HG03439 (cell line): ENCODE measurements around the gene CDC42BPB.

ENCODE experiments used
- ATAC-seq: cut with Tn5 transposase; IDR thresholded peaks from one replicate; pipeline ENCODE4 v1.9.1; 2021; ENCODE audit warnings: mild to moderate bottlenecking, moderate library complexity; ENCODE audit not compliant: unreplicated experiment

CDC42BPB gene

DNA sequence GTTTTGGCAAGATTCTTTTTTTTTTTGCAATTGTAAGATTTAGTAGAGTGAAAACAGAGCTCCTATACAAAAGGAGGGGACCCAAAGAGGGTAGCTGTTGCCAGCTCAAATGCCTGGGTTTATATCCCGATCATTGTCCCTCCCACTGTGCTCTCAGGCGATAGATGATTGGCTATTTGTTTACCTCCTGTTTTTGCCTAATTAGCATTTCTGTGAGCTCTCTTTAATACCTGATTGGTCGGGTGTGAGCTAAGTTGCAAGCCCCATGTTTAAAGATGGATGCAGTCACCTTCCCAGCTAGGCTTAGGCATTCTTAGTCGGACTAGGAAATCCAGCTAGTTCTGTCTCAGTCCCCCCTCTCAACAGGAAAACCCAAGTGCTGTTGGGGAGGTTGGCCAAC lies 39.0 kb upstream of the CDC42BPB start:
- ATAC-seq = no peak

- ATAC-seq = no peak
Measured at GRCh38 chr14:103095210-103095778, 37.9 kb upstream of the CDC42BPB start.

DNA sequence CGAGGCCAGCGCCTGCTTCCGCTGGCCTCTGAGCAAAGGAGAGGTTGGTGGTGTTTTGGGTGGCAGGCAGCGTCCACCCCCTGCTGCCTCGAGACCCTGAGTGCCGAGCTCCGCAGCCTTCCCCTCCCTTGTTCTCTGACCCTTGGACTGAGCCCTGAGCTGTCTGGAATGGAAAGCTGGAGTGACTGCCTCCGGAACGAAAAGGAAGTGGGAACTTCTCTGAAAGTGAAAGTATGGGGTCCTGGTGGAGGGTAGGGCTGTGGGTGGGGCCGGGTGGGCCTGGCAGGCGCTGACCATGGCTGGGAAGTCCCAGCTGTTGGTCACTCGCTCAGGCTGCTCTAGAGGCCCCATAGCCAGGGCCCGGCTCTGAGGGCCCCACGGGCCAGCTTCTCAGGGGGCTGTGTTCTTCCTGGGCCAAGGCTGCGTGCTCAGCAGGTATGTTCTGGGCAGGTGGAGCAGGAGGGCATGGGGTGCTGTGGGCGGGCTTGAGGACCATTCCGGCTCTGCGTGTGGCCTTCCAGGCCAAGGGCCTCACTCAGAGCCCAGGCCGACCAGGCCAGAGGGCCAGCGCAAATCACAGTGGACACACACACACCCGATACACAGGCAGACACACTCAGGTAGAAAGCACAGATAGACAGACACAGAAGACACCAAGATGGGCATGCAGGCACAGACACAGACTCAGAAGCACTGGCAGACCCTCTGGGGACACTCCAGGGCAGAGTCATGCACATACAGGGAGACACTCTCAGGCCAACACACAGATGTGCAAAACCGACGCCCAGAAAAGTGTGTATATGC lies 37.3 kb upstream of the CDC42BPB start, which contains the start of gene EXOC3L4:
Gene EXOC3L4, plus strand, starts transcription at position 320 of the 804 bp plus-strand sequence. CDS start 5,495 bp downstream, outside the sequence.
- ATAC-seq = no peak

DNA sequence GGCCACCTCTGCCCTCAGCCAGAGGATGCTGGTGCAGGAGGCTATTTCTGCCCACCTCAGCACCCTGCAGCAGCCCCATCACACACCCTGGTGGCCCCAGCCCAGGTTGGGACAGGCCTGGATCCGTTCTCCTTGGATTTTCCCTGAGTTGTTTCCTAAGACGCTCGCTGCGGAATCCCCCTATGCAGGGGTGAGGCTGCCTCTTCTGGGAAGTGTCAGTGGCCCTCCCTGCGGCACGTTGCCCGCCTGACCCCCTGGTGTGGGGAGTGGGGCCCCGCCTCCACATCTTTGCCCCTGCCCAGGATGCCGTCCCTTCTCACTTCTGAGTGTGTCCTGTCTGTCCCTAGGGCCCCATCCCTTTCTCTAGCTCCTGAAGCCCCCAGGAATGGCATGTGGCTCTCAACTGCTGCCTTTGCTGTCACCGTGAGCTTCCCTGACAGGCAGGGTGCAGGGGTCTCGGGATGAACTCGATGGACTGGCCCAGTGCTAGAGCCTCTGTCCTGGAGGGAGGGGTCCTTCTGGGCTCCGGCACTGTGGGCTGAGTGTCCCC lies 36.6 kb upstream of the CDC42BPB start:
- ATAC-seq = no peak

DNA sequence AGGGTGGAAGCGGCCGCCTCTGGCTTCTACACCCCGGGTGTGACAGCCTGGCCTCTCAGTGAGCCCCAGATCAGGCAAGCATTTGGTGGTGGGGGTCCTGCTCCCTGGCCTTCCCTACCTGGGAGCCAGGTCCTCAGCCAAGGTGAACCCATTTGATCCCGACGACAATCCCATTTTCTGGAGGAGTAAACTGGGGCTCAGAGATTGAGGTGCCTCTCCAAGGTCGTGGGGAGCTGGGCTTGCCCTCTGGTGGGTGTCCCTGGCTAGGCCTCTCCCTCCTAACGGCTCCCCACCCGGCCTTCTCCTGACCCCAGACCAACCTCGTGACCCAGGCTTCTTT lies 34.5 kb upstream of the CDC42BPB start:
- peak; percentile 12 for ATAC-seq

DNA sequence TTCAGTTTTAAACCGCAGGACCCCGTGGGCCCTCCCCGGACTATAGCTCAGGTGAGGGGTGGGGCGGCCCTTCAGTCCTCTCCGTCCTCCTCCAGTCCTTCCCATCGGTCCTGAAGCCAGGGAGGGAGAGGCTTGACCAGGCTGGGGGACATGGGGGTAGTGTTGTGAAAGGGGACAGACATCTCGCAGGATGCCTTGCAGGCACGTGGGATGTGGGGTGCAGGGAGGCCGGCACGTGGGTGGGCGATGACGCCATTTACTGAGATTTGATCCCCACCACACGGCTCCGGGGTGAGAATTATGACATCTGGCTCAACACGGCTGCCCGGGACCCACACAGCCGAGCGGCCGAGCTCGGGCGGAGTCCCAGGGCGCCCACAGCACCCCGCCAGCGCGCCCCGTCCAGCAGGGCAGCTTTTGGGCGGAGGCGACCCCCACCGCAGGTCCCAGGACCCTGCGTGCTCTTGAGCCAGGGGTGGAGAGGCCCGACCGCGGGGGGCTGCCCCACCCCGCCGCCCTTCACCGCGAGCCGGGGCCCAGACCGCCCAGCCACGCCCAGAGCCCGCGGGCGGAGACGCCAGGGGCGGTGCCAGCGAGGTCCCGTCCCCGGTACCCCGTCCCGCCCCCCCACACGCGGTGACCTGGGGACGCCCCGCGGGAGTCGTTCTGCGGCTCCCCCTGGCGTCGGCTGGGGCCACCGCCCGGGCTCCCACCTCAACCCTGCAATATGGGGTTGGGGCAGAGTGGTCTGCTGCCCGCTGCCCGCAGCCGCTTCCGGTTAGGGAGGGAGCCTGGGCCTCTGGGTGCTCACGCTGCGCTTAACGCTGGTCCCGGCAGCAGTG lies 33.9 kb upstream of the CDC42BPB start:
- ATAC-seq = peak; percentile 46

- ATAC-seq = no peak
Measured at GRCh38 chr14:103090481-103091020, 33.2 kb upstream of the CDC42BPB start.

DNA sequence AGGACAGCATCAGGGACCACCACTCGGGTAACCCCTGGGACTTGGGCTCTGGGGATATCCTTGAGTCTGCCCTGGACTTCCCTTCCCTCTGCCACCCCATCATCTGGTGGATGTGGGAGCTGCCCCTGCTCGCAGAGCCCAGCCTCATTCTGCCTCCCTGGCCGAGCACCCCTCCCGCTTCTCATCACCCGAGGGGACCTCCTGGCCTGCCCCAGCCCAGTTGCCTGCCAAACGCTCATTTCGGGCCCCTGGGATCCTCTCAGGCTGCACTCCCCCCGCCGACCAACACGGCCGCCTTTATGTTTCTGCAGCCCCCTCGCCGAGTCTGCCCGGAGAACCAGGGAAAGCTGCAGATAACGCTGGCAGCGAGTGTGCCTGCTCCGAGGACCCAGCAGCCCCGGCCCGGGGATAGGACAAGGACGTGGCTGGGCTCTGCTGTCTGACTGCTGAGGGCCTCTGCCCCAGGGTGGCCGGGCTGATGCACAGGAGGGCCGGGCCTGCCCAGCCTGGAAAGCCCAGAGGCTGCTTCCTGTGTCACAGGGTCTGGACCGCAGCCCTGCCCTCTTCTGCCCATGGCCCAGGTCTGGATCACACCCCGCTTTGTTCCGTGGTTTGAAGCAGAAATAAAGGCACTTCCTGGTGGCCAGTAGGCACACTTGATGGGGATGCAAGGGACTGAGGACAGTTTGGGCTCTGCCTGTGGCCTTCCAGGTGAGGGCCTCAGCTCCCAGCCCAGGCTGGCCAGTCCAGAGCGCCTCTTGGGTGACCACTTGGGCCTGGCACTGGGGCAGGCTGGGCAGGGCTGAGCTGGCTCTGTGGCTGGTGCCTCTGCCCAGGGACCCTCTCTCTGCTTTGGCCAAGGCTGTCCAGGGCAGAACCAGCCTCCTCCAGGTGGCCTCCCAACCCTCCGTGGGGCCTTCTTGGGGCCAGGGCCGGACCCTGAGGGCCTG lies 32.3 kb upstream of the CDC42BPB start:
- no peak for ATAC-seq

DNA sequence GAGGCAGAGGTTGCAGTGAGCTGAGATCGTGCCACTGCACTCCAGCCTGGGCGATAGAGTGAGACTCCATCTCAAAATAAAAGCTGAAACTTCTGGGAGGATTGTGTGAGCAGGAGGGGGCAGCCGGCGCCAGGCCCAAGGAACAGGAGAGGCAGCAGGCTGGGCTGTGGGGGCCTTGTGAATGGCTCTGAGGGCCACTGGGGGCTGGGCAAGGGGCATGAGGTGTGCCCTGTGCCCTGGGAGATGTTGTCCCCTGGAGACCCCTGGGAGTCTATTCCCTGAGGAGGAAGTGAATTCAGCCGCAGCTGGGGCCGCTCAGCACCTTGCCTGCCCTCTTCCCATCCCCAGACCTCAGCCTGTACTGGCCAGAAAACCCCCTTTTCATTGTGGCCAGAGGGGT lies 31.6 kb upstream of the CDC42BPB start:
- ATAC-seq = no peak

GRCh38 chr14:103087343-103087835 lies 30.0 kb upstream of the CDC42BPB start:
- ATAC-seq = no peak

DNA sequence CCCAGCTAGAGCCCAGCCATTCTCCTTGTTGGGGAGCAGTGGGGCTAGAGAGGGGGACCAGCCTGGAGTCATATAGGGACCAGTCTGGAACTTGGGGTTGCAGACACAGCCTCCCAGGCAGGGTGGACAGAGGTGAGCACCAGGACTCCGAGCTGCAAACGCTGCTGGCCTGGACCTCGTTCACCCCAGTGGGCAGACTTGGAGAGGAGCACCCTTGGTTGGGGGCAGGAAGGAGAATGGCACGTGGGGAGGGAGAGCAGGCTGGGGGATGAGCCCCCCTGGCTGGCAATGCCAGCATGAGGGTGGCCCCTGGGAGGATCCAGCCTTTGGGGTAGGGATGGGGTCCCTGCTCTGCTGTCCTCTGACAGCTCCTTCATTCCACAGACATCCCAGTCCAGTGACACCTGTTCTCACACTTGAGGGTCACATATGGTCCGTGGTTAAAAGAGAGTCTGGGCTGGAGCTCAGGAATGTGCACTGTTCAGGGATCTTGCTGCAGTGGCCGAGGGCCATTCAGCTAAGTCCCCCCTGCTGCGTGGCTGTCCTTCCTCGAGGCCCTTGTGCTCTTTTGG lies 29.5 kb upstream of the CDC42BPB start:
- ATAC-seq = no peak

DNA sequence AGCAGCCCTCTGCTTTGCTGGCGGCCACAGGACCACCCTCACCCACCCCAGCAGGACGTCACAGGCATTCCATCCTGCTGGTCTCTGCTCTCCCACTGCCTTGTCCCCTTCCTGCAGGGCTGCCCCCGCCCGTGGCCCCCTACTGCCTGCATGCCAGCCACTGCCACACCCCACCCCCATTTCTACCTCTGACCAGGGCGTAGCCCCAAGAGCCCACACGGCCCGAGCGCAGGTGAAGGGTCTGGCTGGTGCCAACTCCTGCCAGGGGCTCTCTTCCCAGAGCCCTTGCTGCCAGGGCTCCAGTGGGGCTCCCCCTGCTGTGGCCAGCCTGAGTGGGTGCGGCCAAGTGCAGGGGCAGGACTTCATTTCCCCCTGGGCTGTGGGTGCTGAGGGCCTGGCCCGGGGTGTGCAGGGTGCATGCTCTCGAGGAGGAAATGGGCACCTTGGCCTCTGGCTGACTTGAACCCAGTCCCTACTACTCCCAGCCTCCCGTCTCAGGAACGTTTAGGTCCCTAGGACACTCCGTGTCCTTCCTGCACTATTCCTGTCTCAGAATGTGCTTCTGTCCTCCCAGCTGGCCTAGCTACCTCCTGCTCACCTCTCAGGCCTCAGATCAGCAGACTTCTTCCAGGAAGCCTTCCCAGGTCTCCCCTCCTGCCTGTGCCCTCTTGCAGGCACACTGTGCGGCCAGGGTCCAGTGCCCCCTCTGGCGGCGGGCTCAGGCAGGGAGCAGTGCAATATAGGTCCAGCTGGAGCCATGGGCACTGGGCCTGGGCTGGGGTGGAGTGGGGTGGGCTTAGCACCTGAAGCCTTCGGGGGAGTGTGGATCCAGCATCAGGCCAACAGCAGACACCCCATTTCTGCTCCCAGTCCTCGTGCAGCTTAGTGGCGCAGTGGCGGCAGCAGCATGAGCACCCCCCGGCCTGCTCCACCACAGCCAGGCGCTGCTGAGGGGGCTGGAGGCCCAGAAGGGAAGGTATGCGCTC lies 28.1 kb upstream of the CDC42BPB start:
- no peak for ATAC-seq

GRCh38 chr14:103084021-103084919 lies 26.9 kb upstream of the CDC42BPB start, which contains the start of gene LBHD2:
Gene LBHD2, plus strand, starts transcription at chr14:103084210. Its CDS starts 1,803 bp downstream, at chr14:103086013.
- no peak for ATAC-seq

DNA sequence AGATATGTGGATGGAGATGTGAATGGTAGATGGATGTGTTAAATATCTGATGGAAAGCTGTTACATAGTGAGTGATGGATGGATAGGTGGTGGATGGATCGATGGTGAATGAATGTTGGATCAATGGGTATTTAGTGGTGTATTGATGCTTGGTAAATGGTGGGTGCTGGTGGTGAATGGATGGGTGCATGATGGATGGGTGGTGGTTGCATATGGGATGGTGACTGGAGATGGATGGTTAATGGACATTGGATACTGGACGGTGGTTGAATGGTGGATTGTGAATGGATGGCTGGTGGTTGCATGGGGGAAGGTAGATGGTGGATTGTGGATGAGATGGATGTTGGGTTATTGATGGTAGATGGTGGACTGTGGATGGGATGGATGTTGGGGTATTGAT lies 24.6 kb upstream of the CDC42BPB start:
- ATAC-seq = no peak

DNA sequence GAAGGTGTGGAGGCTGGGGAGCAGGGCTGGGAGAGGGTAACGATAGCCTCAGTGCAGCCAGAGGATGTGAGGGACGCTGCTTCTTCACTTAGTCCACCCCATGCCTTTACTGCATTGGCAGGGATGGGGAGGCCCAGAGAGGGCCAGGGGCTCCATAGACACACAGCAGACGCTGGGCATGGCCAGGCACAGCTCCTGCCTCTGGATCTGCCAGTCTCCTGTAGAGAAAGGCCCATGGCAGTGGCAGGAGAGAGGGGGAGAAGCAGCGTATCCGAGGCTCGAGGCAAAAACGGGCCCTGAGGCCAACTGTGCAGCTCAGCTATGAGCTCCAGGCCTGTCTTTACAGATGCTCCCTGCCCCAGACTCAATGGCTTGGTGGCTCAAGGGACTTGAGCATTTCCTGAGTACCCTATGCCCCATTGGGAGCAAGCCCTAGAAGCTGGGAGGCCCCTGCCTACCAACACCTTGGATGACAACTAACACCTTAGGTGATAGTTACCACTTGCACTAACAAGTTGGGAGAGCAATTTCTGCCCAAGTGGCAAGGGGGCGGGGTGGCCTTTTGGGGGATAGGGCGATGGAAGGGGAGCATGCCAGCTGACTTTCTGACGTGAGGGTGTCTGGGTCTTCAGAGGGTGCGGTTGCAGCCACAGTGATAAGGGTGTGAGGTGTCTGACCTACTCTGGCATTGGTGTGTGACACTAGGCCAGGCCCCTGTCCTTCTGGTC lies 21.7 kb upstream of the CDC42BPB start:
- ATAC-seq = no peak

DNA sequence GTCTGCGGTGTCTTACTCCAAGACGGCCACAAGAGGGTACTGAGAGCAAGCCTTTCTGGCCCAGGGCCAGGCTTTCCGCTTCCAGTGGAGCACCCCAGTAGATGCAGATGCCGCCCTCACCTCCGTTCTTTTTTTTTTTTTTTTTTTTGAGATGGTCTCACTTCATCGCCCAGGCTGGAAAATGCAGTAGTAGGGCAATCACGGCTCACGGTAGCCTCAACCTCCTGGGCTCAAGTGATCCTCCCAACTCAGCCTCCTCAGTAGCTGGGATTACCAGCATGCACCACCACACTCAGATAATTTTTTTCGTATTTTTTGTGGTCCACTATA lies 21.0 kb upstream of the CDC42BPB start:
- peak; percentile 52 for ATAC-seq
